ENCODE data around the gene TUBGCP5.

Gene TUBGCP5

DNA sequence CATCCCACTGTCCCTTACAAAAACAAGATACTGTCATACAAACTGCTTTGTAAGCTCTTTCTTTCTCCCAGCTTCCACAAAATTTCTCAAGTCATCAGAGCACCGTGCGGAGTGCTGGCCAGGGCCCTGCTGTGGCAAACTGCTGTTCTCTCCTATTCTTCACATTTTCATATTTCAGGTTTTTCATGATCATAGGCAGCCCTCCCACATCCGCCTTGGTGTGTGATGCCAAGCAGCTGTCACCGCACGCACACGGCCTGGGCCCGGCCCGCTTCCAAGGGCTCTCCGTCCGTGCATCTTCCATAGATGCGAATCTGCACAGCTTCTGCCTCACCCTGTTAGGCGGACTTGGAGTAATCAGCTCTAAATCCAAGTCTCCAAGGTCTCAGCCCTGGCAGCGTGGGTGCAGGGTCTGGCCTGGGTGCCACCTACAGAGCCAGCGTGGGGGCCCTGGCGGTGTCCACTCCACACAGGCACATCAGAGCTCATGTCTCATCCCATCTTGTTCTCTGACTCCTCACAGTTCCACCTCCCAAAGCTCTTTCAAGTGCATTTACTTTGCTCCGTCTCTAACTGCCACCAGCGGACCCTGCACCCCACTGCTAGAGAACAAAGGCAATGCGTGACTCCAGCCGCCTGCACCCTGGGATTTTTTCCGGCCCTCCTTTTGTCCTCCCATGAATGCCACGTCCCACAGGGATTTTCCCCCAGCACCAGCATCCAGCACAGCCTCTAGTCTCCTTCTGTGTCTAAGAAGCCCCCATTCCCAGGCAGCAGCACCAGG is 86.4 kb downstream of the TUBGCP5 start:
- DNase-seq (ENCODE audit: low read depth) = no peak

DNA sequence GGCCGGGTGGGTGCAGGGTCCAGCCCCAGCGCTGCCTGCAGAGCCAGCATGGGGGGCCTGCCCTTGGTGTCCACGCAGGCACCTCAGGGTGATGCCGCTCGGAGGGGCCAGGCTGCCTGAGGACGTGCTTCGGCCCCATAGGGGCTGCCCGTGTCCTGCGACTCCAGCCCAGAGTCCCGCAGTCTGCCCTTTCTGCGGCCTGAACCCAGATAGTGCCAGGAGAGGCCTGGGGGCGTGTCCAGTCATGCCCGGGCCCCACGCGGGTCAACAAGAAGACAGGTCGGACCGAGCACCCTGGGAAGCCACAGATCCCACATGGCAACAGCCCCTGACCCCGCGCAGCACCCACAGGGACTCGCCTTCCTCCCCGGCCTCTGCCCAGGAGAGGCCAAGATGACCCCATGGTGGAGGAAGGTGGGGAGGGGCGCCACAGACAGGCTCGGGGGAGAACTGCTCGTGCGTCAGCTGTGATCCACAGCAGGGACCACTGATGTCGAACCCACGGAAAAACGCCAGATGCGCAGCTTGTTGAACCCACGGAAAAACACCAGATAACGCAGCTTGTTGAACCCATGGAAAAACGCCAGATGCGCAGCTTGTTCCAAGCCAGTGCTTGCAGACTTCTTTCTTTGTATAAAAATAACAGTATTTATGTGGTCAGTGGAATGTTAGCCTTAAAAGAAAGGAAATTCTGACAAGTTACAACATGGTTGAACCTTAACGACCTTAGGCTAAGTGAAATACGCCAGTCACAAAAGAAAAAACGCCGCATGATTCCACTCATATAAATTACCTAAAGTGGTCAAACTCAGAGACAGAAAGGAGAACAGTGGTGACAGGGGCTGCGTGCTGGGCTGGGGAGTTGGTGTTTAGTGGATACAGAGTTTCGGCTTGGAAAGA is 87.7 kb downstream of the TUBGCP5 start:
- no peak for DNase-seq (ENCODE audit: low read depth)

DNA sequence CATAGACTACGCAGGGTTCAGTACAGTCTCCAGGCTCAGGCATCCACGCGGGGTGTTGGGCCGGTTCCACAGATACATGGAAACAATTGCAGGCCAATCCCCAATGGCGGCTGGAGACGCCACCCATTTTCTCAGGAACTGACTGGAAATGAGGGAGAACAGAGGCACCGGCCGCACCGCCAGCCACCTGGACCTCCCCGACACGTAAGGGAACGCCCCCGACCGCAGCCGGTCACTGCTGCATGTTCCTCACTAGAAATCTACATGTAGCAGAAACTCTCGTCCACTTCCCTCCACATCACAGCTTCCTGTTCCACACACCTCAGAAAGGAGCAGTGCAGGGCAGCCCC is 88.4 kb downstream of the TUBGCP5 start:
- no peak for DNase-seq (ENCODE audit: low read depth)

DNA sequence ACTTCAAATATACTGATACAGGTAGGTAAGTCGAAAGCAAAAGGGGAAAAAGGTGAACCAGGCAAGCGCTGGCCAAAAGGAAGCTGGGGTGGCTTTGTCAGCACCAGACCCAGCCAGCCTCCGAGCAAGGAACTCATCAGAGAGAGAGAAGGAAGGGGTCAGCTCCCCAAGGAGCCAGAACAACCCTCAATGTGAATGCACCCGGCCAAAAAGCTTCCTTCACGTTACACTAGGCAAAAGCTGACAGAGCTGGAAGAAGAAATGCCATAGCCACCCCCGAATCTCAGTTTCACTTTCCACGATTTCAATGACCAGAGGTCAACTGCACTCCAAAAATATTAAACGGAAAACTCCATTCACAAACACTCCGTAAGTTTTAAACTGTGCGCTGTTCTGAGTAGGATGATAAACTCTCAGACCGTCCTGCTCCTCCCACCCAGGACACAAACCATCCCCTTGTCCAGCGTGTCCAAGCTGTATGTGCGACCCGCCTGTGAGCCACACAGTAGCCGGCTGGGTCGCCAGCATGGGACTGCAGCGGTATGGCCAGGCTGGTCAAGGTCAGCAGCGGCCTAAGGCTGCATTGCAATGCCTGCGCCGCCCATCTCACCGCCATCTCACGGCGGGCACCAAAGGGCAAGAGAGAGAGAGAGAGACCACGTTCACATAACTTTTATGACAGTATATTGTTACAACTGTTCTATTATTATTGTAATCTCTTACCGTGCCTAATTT is 88.9 kb downstream of the TUBGCP5 start:
- DNase-seq (ENCODE audit: low read depth) = no peak
